OCI-LY3 (cell line): ENCODE data around the gene KCNK2.

ENCODE experiments used
- H2AFZ ChIP-seq: fragments of 200-600, 300-600 bp; shearing (Covaris generic); 2 replicates; pipeline ENCODE4 v1.6.0; 2014; ENCODE audit warnings: antibody characterized with exemption, low read depth, low read length
- H3K27ac ChIP-seq: fragments of 200-600, 300-600 bp; sonication (generic); 2 replicates; pipeline ENCODE4 v1.5.1; 2014; ENCODE audit warnings: mild to moderate bottlenecking, low read length, moderate library complexity, mixed read lengths
- H3K27me3 ChIP-seq: fragments of 200-600, 300-600 bp; sonication (generic); 2 replicates; pipeline ENCODE4 v1.6.1; 2014; ENCODE audit warnings: low read depth, low read length, mixed read lengths
- H3K36me3 ChIP-seq: fragments of 200-600, 300-600 bp; sonication (generic); replicated peaks from 2 replicates; pipeline ENCODE3; 2014; ENCODE audit warnings: low read depth, low read length, mixed read lengths
- H3K4me1 ChIP-seq: fragments of 300-600, 200-600 bp; sonication (generic); 2 replicates; pipeline ENCODE4 v1.6.1; 2014; ENCODE audit warnings: low read length, mixed read lengths
- H3K4me2 ChIP-seq: fragments of 200-600, 300-600 bp; sonication (generic); 2 replicates; pipeline ENCODE4 v1.6.1; 2014; ENCODE audit warnings: low read length, mixed read lengths
- H3K4me3 ChIP-seq: fragments of 300-600, 200-600 bp; sonication (generic); 2 replicates; pipeline ENCODE4 v1.5.1; 2014; ENCODE audit warnings: antibody characterized with exemption, mild to moderate bottlenecking, low read length, moderate library complexity
- H3K79me2 ChIP-seq: fragments of 300-600, 200-600 bp; shearing (Covaris generic); 2 replicates; pipeline ENCODE4 v1.6.1; 2014; ENCODE audit warnings: mild to moderate bottlenecking, low read length, mixed read lengths
- H3K9ac ChIP-seq: fragments of 300-600, 200-600 bp; shearing (Covaris generic); 2 replicates; pipeline ENCODE4 v1.6.0; 2014; ENCODE audit warnings: mild to moderate bottlenecking, low read length, moderate library complexity
- H3K9me3 ChIP-seq: fragments of 200-600, 300-600 bp; shearing (Covaris generic); 2 replicates; pipeline ENCODE4 v1.6.1; 2014; ENCODE audit warnings: low read length, mixed read lengths; ENCODE audit not compliant: insufficient read depth
- H4K20me1 ChIP-seq: fragments of 200-600, 300-600 bp; sonication (generic); 2 replicates; pipeline ENCODE4 v1.6.1; 2016; ENCODE audit warnings: low read length, mixed read lengths; ENCODE audit not compliant: insufficient read depth
- CTCF ChIP-seq: fragments of 200-600, 300-600 bp; sonication (generic); IDR thresholded peaks from 2 replicates; pipeline ENCODE4 v1.5.1; 2014; ENCODE audit warnings: antibody characterized with exemption, low read length, low read depth
- EZH2phosphoT487 ChIP-seq: fragments of 200-600 bp; shearing (Covaris generic); IDR thresholded peaks from 2 replicates; pipeline ENCODE4 v1.6.1; 2018; ENCODE audit warnings: antibody characterized with exemption, mixed run types, low read depth

The KCNK2 gene

GRCh38 chr1:215264649-215265048, 182.1 kb downstream of the KCNK2 start:
- Histone ChIP-seq H3K9ac (no peak overlapping the region), H2AFZ (no peak overlapping the region), H3K4me1 (no peaks in the 10 kb centered on the region), H3K9me3 (no peaks in the 10 kb centered on the region), H3K79me2 (no peaks in the 10 kb centered on the region), H3K4me3 (no peak overlapping the region), H3K27me3 (no peaks in the 10 kb centered on the region), H3K4me2 (no peak overlapping the region), H3K27ac (no peak overlapping the region), H4K20me1 (no peaks in the 10 kb centered on the region), H3K36me3 (no peaks in the 10 kb centered on the region)
- no peak for TF ChIP-seq CTCF
- no peak for TF ChIP-seq EZH2phosphoT487

- TF ChIP-seq EZH2phosphoT487 (no peak), CTCF (no peak)
- Histone ChIP-seq H4K20me1 (no peaks in the 10 kb centered on the region), H3K27me3 (no peaks in the 10 kb centered on the region), H3K9me3 (no peaks in the 10 kb centered on the region), H3K36me3 (no peaks in the 10 kb centered on the region), H3K4me2 (no peak overlapping the region), H2AFZ (no peak overlapping the region), H3K9ac (no peak overlapping the region), H3K4me1 (no peaks in the 10 kb centered on the region), H3K4me3 (no peak overlapping the region), H3K27ac (no peak overlapping the region), H3K79me2 (no peaks in the 10 kb centered on the region)
These were observed 185.0 kb downstream of the KCNK2 start for GRCh38 chr1:215267495-215267894.

GRCh38 chr1:215269955-215270354, 187.4 kb downstream of the KCNK2 start:
- Histone ChIP-seq H3K27me3 (no peaks in the 10 kb centered on the region), H2AFZ (no peak overlapping the region), H3K4me2 (no peak overlapping the region), H3K9me3 (no peaks in the 10 kb centered on the region), H3K9ac (no peak overlapping the region), H3K27ac (no peak overlapping the region), H3K36me3 (no peaks in the 10 kb centered on the region), H3K4me3 (no peak overlapping the region), H3K4me1 (no peaks in the 10 kb centered on the region), H4K20me1 (no peaks in the 10 kb centered on the region), H3K79me2 (no peaks in the 10 kb centered on the region)
- TF ChIP-seq EZH2phosphoT487 (no peak), CTCF (no peak)

- Histone ChIP-seq H3K4me1 (no peaks in the 10 kb centered on the region), H3K4me2 (no peak overlapping the region), H3K9me3 (no peaks in the 10 kb centered on the region), H3K36me3 (no peaks in the 10 kb centered on the region), H3K4me3 (no peak overlapping the region), H3K27me3 (no peaks in the 10 kb centered on the region), H3K9ac (no peak overlapping the region), H2AFZ (no peak overlapping the region), H4K20me1 (no peaks in the 10 kb centered on the region), H3K79me2 (no peaks in the 10 kb centered on the region), H3K27ac (no peak overlapping the region)
- TF ChIP-seq CTCF: no peak
- no peak for TF ChIP-seq EZH2phosphoT487
These were observed 191.4 kb downstream of the KCNK2 start for GRCh38 chr1:215273838-215274516.
